Transverse colon (tissue), 4 donors: Measurements from ENCODE around the gene HOGA1. TPM values are rescaled to one million over a fixed set of nuclear protein-coding genes. Genes with fewer than 3 reads are reported as not detected.
"Not testable (repeated sequence)": the region's sequence is repeated elsewhere in the genome, so short reads cannot be mapped to it uniquely, and the experiment has no call there.

Experiments
- DNase-seq: peaks from one replicate; pipeline ENCODE4 v3.0.0-alpha.2; 2019
- H3K27ac ChIP-seq, 4 donors: fragments of 200-600 bp; sonication (generic); 2 replicates each; pipeline ENCODE4 v1.5.1; 2016 to 2018; ENCODE audit warnings: inconsistent platforms in 4 of 4
- H3K27me3 ChIP-seq: fragments of 200-600 bp; sonication (generic); 2 replicates; pipeline ENCODE4 v1.5.1; 2017; ENCODE audit warnings: inconsistent platforms
- H3K36me3 ChIP-seq, 4 donors: fragments of 200-600 bp; sonication (generic); 2 replicates each; pipeline ENCODE4 v1.5.1; 2017 to 2019; ENCODE audit warnings: inconsistent platforms in 4 of 4
- H3K4me1 ChIP-seq, 4 donors: fragments of 200-600 bp; sonication (generic); 2 replicates each; pipeline ENCODE4 v1.5.1; 2017 to 2020; ENCODE audit warnings: inconsistent platforms in 4 of 4
- H3K4me3 ChIP-seq, 4 donors: fragments of 200-600 bp; sonication (generic); 1 replicate in 1 of 4; 2 replicates in 3 of 4; pipeline versions ENCODE4 v1.5.1 to v1.6.1; 2017 to 2019; ENCODE audit warnings: inconsistent platforms in 4 of 4
- H3K9me3 ChIP-seq, 2 donors: fragments of 200-600 bp; sonication (generic); 2 replicates each; pipeline ENCODE4 v1.5.1; 2017 to 2019; ENCODE audit warnings: inconsistent platforms in 2 of 2
- EP300 ChIP-seq: sonication (generic); formaldehyde crosslinking; IDR thresholded peaks from one replicate; pipeline ENCODE4 v1.6.1; 2017; ENCODE audit warnings: antibody characterized with exemption, low read depth
- POLR2A ChIP-seq: fragments of 450-650 bp; IDR thresholded peaks from one replicate; pipeline ENCODE4 v1.6.1; 2016; ENCODE audit warnings: antibody characterized with exemption, mild to moderate bottlenecking, moderate library complexity
- POLR2AphosphoS5 ChIP-seq, 3 donors: sonication (generic); formaldehyde crosslinking; IDR thresholded peaks; one replicate each; pipeline ENCODE4 v1.6.1; 2016; ENCODE audit warnings: antibody characterized with exemption in 3 of 3
- WGBS, 2 donors: methylation state at CpG; one replicate each; pipeline ENCODE4 v1.1.5; 2018; ENCODE audit warnings: low coverage in 1 of 2; 5-methylcytosine and 5-hydroxymethylcytosine counted together
- in situ Hi-C, 4 donors: fragments of 200-750 bp; cut with MboI; loops; one replicate each; pipeline versions ENCODE4 v1.15.0 to v1.15.1; 2017; ENCODE audit warnings: low sequenced_read_pairs in 3 of 4, low pct_ligation_motif_present in 1 of 4, low pct_unique_long_range_greater_than_20kb in 1 of 4
- intact Hi-C: fragments of 100-400 bp; cut with DNase I; formaldehyde crosslinking; loops from one replicate; pipeline ENCODE4 v1.15.1; 2023; ENCODE audit warnings: low total_unique reads
- total RNA-seq, 4 donors: library from RNA; depleted of rRNA; stranded (reverse); fragments of >200 nt; gene quantifications; one replicate each; pipeline ENCODE4 v1.1.0, GENCODE V29; 2016
- TF ChIP-seq, protein P1 (sequence below), 5 experiments: fragments of 200-600 bp in 3 of 5; fragments of 450-650 bp in 2 of 5; sonication (generic) in 3 of 5; IDR thresholded peaks; 1 replicate in 2 of 5; 2 replicates in 3 of 5; pipeline ENCODE4 v1.5.1; 2016 to 2017; ENCODE audit warnings: antibody characterized with exemption in 5 of 5, inconsistent platforms in 3 of 5, mild to moderate bottlenecking in 2 of 5, moderate library complexity in 1 of 5

Gene HOGA1
- total RNA-seq, 4 donors from 2014 or later: not detected

DNA sequence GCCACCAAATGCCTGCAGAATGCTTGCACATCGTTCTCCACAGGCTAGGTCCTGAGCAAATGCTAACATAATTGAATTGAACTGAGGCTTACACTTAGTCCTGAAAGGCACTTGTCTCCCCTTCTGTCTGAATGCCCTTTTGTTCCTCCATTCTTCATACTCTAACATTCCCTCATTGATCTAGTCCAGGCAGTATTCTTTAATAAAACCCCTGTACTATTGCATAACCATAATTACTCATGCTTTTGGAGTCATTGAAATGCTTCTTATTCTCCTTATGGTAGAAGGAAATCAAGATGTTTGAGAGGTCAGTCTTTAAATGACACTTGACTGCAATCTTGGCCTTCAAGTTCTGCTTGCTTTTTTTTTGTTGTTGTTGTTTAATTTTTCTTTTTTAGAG is 63.4 kb downstream of the HOGA1 start:
- H3K27ac ChIP-seq: peak overlapping the region in 1 of 4 donors; percentile 60
- H3K36me3 ChIP-seq: peaks cover 0 to 25% (median 0%) of the 10 kb centered on the region in 4 donors
- in situ Hi-C loops (no loop called here), intact Hi-C loops (no loop called here)
- H3K9me3 ChIP-seq: no peaks in the 10 kb centered on the region
- whole genome bisulfite sequencing, 2 donors: 80 to 89% methylated on average over 1 of the region's 1 CpG
- H3K4me1 ChIP-seq: peaks cover under 1 to 15% (median 4%) of the 10 kb centered on the region in 4 donors
- no peaks in the 10 kb centered on the region for H3K27me3 ChIP-seq
- no peak for TF ChIP-seq POLR2AphosphoS5 (IDR thresholded peaks at IDR 0.05)
- TF ChIP-seq POLR2A: no peak
- TF ChIP-seq, protein P1, sequence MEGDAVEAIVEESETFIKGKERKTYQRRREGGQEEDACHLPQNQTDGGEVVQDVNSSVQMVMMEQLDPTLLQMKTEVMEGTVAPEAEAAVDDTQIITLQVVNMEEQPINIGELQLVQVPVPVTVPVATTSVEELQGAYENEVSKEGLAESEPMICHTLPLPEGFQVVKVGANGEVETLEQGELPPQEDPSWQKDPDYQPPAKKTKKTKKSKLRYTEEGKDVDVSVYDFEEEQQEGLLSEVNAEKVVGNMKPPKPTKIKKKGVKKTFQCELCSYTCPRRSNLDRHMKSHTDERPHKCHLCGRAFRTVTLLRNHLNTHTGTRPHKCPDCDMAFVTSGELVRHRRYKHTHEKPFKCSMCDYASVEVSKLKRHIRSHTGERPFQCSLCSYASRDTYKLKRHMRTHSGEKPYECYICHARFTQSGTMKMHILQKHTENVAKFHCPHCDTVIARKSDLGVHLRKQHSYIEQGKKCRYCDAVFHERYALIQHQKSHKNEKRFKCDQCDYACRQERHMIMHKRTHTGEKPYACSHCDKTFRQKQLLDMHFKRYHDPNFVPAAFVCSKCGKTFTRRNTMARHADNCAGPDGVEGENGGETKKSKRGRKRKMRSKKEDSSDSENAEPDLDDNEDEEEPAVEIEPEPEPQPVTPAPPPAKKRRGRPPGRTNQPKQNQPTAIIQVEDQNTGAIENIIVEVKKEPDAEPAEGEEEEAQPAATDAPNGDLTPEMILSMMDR (IDR thresholded peaks at IDR 0.05): no peak
- TF ChIP-seq EP300: no peak
- no peak for DNase-seq
- H3K4me3 ChIP-seq: no peak overlapping the region

DNA sequence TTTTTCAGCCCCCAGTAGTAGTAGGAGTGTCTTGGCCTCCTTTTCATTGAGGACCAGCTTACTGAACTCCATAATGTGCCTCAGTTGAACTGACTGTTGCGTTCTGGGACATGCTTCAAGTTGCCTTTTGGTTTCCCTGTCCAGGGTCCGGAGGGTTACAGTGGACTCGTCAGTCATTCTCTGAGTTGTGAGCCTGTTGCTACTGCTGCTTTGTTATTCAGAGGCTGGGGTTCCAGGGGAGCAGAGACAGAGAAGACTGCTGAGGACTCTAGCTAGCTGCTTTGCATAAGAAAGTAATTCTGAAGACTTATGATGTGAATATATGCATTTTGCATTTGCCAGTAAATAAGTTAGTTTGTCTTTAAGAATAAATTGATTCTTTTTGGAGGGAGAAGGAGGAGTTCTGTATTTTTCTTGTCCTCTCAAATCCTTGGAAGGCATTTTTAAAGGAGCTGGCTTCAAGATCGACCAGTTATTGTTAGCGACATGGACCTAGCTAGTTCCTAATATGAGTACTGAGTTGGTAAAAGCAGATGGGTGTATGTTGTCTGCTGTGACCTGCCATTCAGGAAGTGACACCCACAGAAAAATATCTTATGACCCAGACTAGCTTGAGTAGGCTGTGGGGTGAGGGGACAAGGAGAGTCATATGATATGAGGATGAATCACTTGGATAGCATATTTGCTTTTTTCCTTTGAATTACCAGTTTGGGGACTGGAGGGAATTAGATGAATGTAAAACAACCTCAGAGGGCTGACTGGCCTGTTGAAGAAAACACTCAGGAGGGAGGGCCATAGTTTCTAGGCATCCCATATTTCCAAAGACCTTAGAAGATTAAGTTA is 64.6 kb downstream of the HOGA1 start:
- DNase-seq: no peak

DNA sequence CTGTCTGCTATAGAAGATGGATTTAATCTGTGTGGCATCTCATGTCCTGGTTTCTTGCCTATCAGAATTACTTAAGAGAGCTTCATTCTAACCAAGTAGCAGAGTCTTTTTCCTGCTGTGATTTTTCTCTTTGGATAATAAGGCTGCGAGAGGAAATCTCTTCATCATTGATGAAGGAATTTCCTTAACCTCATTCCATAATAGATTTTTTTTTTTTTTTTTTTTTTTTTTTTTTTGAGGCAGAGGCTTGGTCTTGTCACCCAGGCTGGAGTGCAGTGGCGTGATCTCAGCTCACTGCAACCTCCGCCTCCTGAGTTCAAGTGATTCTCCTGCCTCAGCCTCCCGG is 65.2 kb downstream of the HOGA1 start:
- H3K9me3 ChIP-seq, in situ Hi-C loops, H3K4me3 ChIP-seq, H3K27me3 ChIP-seq, DNase-seq, intact Hi-C loops: not testable (repeated sequence)
- peaks cover 0 to 37% (median 0%) of the 10 kb centered on the region in 4 donors for H3K36me3 ChIP-seq
- WGBS, 2 donors: 83 to 94% methylated on average over 1 to 4 of the region's 4 CpGs
- peaks cover 0 to 11% (median 4%) of the 10 kb centered on the region in 4 donors for H3K4me1 ChIP-seq
- H3K27ac ChIP-seq: peak overlapping the region; percentile 31 to 60 (median 49)

More for the DNA sequence above, 64.6 kb downstream of the HOGA1 start:
- Histone ChIP-seq H3K4me3 (no peak overlapping the region), H3K4me1 (peaks cover 0 to 11% (median 4%) of the 10 kb centered on the region in 4 donors), H3K27me3 (no peaks in the 10 kb centered on the region), H3K9me3 (no peaks in the 10 kb centered on the region), H3K36me3 (peaks cover 0 to 35% (median 0%) of the 10 kb centered on the region in 4 donors), H3K27ac (peak overlapping the region; percentile 46 to 60 (median 55))
- in situ Hi-C loops: no loop called here
- 61 to 77% methylated on average over 2 to 5 of the region's 5 CpGs for WGBS, 2 donors
- intact Hi-C loops: no loop called here
- TF ChIP-seq POLR2AphosphoS5 (IDR thresholded peaks at IDR 0.05): peak; percentile 11 to 40 (median 14)
- TF ChIP-seq EP300: no peak

DNA sequence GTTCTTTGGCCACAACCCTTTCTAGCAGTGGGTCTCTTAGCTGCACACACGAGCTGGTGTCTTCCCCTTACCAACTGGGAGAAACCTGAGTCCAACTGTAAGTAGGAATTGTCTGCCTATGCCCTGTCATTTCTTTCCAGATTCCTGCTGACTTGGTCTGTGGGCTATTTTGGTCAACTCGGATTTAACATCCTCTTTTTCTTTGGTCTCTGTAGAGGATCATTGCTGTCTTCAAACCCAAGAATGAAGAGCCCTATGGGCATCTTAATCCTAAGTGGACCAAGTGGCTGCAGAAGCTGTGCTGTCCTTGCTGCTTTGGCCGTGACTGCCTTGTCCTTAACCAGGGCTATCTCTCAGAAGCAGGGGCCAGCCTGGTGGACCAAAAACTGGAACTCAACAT is 66.5 kb downstream of the HOGA1 start:
- H3K4me1 ChIP-seq: peaks cover 0 to 11% (median 4%) of the 10 kb centered on the region in 4 donors
- TF ChIP-seq EP300: no peak
- TF ChIP-seq POLR2AphosphoS5 (IDR thresholded peaks at IDR 0.05): no peak
- no peak for TF ChIP-seq POLR2A
- TF ChIP-seq, protein P1 (IDR thresholded peaks at IDR 0.05): no peak
- no peak for DNase-seq
- in situ Hi-C loops (no loop called here), intact Hi-C loops (no loop called here)
- H3K4me3 ChIP-seq: no peak overlapping the region
- 93 to 95% methylated on average over 3 of the region's 3 CpGs for WGBS, 2 donors
- H3K36me3 ChIP-seq: peaks cover 0 to 32% (median 0%) of the 10 kb centered on the region in 4 donors
- peak overlapping the region in 2 of 4 donors; percentile 31 to 34 for H3K27ac ChIP-seq
- no peaks in the 10 kb centered on the region for H3K9me3 ChIP-seq
- no peaks in the 10 kb centered on the region for H3K27me3 ChIP-seq

DNA sequence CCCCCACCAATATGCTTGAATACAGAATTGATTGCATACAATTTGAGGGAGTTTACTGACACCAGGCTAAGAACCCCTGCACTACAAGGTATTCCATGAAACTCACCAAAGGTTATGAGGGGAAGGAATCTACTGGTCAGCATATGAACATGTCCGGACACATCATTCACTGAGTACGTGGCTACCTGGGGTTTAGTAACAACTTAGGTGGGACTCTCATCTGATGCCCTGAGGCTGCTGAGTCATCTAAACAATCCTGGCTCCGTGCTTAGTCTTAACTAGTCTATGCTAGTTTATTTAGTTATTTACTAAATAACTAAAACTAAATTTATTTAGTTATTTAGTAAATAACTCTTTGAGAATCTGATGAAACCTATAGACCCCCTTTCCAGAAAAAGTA is 67.6 kb downstream of the HOGA1 start:
- in situ Hi-C loops: no loop called here
- Histone ChIP-seq H3K9me3 (no peaks in the 10 kb centered on the region), H3K27me3 (no peaks in the 10 kb centered on the region), H3K36me3 (peaks cover 0 to 39% (median 1%) of the 10 kb centered on the region in 4 donors), H3K27ac (no peak overlapping the region), H3K4me3 (no peak overlapping the region), H3K4me1 (peaks cover 0 to 11% (median 4%) of the 10 kb centered on the region in 4 donors)
- TF ChIP-seq POLR2AphosphoS5 (IDR thresholded peaks at IDR 0.05) (no peak), EP300 (no peak), POLR2A (no peak)
- TF ChIP-seq, protein P1 (IDR thresholded peaks at IDR 0.05): no peak
- 91 to 93% methylated on average over 3 of the region's 3 CpGs for WGBS, 2 donors
- intact Hi-C loops: no loop called here
- no peak for DNase-seq
